NCI-H1105 treated with DMSO at 0.1 percent for 48 hours (cell line): Measurements from ENCODE around the gene DPYSL5.

Experiments used
- DNase-seq: peaks from one replicate; lab custom pipeline; 2025; lab: John Stamatoyannopoulos, UW

The DPYSL5 gene

DNA sequence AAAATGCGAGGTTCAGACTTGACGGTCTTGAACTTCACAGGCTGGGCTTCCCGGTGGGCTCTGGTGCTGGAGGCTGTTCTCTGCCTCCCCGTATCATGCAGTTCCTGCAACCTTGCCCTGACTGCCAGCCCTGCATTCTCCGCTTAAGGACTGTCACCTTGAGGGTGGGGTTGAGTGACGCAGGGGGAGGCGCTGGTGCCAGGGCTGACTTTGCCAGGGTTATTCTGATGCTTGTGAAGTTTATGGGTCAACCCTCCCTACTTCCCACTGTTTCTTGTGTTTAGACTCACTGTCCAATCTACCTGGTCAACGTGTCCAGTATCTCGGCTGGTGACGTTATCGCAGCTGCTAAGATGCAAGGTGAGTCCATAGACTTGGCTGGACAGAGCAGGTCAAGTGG, 85.0 kb downstream of the DPYSL5 start:
- no peak for DNase-seq

GRCh38 chr2:26933431-26934334, 85.8 kb downstream of the DPYSL5 start:
- DNase-seq = no peak

DNA sequence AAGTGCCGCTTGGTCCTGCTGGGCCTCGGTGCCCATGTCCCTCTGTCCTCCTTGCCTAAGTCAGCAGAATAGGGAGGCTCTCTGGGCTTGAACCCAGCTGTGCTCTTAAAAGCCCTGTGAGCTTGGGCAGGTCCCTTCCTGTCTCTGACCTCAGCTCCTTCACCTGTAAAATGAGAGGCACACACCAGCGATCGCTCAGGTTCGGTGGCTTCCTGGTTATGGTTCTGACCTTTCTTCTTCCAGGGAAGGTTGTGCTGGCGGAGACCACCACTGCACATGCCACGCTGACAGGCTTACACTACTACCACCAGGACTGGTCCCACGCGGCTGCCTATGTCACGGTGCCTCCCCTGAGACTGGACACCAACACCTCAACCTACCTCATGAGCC, 86.4 kb downstream of the DPYSL5 start:
- no peak for DNase-seq

GRCh38 chr2:26934985-26935384, 87.1 kb downstream of the DPYSL5 start:
- DNase-seq = no peak

GRCh38 chr2:26936855-26937254, 88.9 kb downstream of the DPYSL5 start:
- DNase-seq = peak; percentile 3

- no peak for DNase-seq
These were observed 90.6 kb downstream of the DPYSL5 start for GRCh38 chr2:26938399-26939118.

DNA sequence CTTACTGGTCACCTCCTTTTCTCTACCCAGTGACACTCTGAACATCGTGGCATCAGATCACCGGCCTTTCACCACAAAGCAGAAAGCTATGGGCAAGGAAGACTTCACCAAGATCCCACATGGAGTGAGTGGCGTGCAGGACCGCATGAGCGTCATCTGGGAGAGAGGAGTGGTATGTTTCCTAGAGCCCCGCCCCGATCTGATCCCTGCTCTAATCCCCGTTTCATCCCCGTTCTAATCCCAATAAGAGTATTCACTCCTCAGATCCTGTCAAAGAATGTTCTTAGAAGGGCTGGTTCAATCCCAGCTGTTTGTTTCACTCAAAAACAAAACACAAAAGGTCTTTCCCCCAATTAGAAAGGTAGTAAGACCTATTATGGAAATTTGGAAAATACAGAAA, 92.1 kb downstream of the DPYSL5 start:
- DNase-seq = no peak

- no peak for DNase-seq
These were observed 93.6 kb downstream of the DPYSL5 start for GRCh38 chr2:26941486-26941885.

GRCh38 chr2:26942543-26943295, 94.8 kb downstream of the DPYSL5 start:
- peak; percentile 9 for DNase-seq

DNA sequence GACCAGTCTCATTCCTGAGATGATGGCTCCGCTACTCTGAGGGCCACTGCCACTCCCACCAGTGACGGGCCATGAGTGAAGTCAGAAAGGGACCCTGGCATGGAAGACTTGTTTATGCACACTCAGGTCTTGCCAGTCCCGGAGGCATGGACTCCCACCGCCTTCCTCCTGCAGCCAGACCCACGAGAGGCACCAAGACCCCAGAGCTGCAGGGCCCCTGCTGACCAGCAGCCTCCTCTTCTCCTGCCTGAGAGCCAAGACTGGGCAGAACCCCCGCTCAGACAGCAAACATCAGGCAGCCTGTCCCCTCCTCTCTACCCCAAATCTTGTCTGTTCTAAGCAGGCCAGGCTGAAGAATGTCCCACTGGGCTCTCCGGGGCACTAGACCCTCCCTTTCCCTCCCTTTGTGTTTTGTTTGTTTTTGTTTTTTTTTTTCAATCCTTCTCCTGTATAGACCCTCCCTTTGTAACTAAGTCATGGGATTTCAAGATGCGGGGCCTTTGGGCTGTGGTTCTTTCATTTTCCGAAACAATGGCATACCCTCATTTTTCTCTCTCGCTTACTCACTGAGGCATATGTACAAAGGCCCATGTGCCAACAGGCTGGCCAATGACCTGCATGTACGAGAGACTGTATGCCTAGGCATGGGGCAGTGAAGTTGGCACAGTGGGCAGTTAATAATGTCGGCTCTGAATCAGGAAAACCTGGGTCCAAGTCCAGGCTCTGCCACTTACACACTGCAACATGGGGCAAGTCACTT, 98.2 kb downstream of the DPYSL5 start:
- DNase-seq = no peak

- peak; percentile 22 for DNase-seq
These were observed 99.2 kb downstream of the DPYSL5 start for GRCh38 chr2:26946841-26947784.

- DNase-seq = no peak
These were observed 100.9 kb downstream of the DPYSL5 start for GRCh38 chr2:26948800-26949199.

GRCh38 chr2:26950246-26950645, 102.3 kb downstream of the DPYSL5 start:
- no peak for DNase-seq

DNA sequence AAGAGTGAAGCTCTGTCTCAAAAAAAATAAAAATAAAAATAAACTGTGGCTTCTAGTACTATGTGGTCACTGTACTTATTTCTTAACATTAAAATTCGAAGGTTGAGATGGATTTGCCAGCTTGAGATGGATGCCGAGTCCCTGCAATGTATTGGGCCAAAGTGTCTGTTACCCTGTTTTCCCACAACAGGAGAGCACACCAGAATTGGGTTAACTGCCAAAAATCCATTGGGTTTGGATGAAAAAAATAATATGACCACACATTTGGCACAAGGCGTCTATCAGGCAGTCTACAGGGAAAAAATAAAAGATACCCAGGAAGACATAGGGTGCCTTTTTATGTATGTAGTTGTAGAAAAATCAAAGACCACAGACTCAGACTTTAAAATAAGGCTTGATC, 103.3 kb downstream of the DPYSL5 start:
- DNase-seq = no peak

DNA sequence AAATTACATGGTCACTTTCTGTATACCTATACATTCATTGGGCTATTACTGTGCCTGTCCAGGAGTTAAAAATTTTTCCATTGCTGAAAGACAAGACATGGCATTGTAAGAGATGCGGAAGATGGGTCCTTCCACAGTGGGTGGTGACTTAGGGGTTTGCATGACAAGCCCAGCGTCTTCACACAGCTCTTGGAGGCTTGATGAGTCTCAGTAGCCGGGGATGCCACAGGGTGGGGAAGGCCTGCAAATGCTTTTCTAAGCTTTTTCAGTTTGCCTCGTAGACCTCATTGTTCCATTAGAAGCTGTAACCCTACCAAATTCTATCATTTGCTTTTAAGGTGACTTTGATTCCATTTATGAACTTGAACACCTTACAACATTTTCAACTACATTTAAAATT, 104.4 kb downstream of the DPYSL5 start:
- DNase-seq = no peak

DNA sequence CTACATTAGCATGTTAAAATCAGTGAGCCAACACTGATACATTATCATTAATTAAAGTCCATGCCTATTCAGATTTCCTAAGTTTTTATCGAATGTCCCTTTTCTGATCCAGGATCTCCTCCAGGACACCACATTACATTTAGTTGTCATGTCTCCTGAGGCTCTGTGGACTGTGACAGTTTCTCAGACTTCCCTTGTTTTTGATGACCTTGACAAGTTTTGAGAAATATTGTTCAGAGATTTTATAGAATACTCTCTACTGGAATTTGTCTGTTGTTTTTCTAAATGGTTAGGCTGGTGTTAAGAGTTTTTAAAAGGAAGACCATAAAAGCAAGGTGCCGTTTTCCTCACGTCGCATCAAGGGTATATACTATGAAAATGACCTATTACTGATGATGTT, 106.2 kb downstream of the DPYSL5 start:
- DNase-seq = no peak

DNA sequence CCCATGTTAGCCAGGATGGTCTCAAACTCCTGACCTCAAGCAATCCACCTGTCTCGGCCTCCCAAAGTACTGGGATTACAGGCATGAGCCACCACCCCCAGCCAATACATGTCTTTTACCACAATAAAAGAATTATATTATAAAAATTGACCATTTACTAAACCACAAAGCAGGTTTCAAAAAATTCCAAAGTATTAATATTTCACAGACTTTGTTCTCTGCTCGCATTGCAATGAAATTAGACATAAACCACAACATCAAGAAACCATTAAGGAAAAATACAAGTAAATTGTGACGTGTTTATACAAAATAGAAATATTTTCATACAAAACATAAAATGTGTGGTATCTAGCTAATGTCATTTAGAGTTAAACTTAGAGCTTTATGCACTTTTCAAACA, 109.1 kb downstream of the DPYSL5 start:
- no peak for DNase-seq

DNA sequence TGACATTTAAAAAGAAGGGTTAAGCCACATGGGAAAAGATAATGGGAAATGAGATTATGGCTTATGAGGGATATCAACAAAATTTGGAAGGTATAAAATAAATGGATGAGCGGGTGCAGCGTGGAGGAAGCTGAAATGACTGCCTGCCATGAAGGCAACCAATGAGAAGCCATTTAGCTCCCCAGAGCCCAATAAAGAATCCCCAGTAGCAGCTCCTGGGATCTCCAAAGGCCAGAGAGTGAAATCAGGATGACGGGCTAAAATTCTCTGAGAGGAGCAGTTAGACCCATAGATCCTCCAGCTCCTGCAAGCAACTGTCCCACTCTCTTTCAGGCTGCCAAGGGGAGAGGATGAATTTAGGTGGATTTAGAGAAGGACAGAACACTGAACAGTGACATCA, 109.6 kb downstream of the DPYSL5 start:
- no peak for DNase-seq

GRCh38 chr2:26959331-26959730, 111.4 kb downstream of the DPYSL5 start:
- no peak for DNase-seq

- no peak for DNase-seq
These were observed 116.7 kb downstream of the DPYSL5 start for GRCh38 chr2:26964446-26965130.
